GM12872 (cell line): ENCODE data around the gene MAP1S.

Source experiments
- CTCF ChIP-seq: IDR thresholded peaks from 3 replicates; pipeline ENCODE4 v1.5.1; 2011; ENCODE audit warnings: low read depth, mild to moderate bottlenecking, low read length, moderate library complexity; ENCODE audit not compliant: insufficient read depth

The MAP1S gene

GRCh38 chr19:17720440-17720839, 1.2 kb downstream of the MAP1S start:
- TF ChIP-seq CTCF = no peak

GRCh38 chr19:17721111-17721628, 1.9 kb downstream of the MAP1S start:
- no peak for TF ChIP-seq CTCF

GRCh38 chr19:17721821-17722220, 2.5 kb downstream of the MAP1S start:
- no peak for TF ChIP-seq CTCF

- TF ChIP-seq CTCF = no peak
These were observed 3.5 kb downstream of the MAP1S start for GRCh38 chr19:17722655-17723240.

- no peak for TF ChIP-seq CTCF
These were observed 5.4 kb downstream of the MAP1S start for GRCh38 chr19:17724655-17725054.

- peak; percentile 61 for TF ChIP-seq CTCF
These were observed 6.3 kb downstream of the MAP1S start for GRCh38 chr19:17725422-17726078.

GRCh38 chr19:17726136-17726741, 7.0 kb downstream of the MAP1S start:
- no peak for TF ChIP-seq CTCF
